Body of pancreas (tissue), 4 donors: ENCODE results near the gene ABRACL.

Experiments used
- CTCF ChIP-seq, 7 experiments: fragments of 450-650 bp in 4 of 7; fragments of 200-600 bp in 3 of 7; sonication (generic) in 3 of 7; IDR thresholded peaks; one replicate each; pipeline ENCODE4 v1.5.1; 2016 to 2019; ENCODE audit warnings: antibody characterized with exemption in 7 of 7
- POLR2A ChIP-seq, 3 donors: fragments of 450-650 bp; IDR thresholded peaks; one replicate each; pipeline ENCODE4 v1.6.1; 2016; ENCODE audit warnings: antibody characterized with exemption in 3 of 3, mild to moderate bottlenecking in 2 of 3

DNA sequence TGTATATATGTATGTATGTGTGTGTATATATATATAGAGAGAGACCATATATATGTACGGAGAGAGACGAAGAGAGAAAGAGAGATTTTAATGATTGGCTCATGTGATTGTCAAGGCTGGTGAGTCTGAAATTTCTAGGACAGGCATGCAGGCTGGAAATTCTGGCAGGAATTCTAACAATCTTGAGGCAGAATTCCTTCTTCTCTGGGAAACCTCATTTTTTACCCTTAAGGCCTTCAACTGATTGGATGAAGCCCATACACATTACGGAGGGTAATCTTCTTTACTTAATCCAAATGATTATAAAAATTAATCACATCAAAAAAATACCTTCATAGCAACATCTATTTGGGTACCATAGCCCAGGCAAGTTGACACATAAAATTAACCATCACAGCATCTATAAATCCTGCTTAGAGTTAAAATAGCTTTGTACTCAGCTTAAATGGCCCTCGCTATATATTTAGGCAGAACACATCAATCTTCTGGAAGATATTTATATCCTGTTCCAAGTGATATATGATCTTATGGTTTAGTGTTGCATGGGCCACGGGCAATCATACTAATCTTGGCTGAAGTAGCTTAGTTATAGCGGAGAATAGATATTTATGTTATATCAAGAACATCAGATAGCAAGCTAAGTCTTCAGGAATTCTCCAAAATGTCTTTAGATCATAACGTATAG is 36.6 kb downstream of the ABRACL start:
- TF ChIP-seq CTCF (IDR thresholded peaks at IDR 0.05) (no peak), POLR2A (IDR thresholded peaks at IDR 0.05) (no peak)
